Measurements from ENCODE around the gene DDIT3.
"Not testable (repeated sequence)": the region's sequence is repeated elsewhere in the genome, so short reads cannot be mapped to it uniquely, and the experiment has no call there.

DDIT3 gene

DNA sequence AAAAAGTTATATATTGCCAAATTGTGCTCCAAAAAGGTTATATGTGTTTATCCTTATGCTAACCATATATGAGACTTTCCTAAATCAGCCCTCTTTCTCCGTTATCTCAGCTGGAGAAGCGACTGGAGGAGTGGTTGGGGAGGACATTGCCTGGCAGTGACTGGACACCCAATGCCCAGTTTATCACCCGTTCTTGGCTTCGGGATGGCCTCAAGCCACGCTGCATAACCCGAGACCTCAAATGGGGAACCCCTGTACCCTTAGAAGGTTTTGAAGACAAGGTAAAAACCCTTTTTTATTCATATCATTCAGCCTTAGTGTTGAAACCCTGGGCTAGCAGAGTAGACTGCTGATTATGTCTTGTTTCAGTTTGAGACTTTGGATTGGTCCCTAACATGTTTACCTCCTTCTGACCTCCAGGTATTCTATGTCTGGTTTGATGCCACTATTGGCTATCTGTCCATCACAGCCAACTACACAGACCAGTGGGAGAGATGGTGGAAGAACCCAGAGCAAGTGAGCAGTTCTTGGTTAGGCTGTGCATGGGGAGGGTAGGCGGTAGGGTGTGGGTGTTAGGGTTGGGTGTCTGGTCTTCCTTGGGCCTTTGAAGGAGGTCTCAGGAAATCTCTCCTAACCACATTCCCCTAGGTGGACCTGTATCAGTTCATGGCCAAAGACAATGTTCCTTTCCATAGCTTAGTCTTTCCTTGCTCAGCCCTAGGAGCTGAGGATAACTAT, 8.6 kb downstream of the DDIT3 start:
- DNase-seq: no peak

- DNase-seq: no peak
Observed at GRCh38 chr12:57511161-57511560, 9.2 kb downstream of the DDIT3 start.

DNA sequence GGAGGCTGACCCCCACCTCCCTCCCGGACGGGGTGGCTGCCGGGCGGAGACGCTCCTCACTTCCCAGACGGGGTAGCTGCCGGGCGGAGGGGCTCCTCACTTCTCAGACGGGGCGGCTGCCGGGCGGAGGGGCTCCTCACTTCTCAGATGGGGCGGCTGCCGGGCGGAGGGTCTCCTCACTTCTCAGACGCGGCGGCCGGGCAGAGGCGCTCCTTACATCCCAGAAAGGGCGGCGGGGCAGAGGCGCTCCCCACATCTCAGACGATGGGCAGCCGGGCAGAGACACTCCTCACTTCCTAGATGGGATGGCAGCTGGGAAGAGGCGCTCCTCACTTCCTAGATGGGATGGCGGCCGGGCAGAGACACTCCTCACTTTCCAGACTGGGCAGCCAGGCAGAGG, 12.5 kb downstream of the DDIT3 start:
- not testable (repeated sequence) for DNase-seq

DNA sequence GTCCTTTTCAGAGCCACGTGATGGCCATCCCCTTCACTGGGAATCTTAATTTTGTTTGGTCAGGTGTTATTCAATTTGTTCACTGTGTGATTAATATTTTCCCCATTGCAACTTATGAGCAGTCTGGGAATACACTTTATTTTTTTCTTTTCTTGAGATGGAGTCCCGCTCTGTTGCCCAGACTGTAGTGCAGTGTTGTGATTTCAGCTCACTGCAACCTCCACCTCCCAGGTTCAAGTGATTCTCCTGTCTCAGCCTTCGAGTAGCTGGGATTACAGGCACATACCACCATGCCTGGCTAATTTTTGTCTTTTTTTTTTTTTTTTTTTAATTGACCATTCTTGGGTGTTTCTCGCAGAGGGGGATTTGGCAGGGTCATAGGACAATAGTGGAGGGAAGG, 13.8 kb downstream of the DDIT3 start:
- not testable (repeated sequence) for DNase-seq

DNA sequence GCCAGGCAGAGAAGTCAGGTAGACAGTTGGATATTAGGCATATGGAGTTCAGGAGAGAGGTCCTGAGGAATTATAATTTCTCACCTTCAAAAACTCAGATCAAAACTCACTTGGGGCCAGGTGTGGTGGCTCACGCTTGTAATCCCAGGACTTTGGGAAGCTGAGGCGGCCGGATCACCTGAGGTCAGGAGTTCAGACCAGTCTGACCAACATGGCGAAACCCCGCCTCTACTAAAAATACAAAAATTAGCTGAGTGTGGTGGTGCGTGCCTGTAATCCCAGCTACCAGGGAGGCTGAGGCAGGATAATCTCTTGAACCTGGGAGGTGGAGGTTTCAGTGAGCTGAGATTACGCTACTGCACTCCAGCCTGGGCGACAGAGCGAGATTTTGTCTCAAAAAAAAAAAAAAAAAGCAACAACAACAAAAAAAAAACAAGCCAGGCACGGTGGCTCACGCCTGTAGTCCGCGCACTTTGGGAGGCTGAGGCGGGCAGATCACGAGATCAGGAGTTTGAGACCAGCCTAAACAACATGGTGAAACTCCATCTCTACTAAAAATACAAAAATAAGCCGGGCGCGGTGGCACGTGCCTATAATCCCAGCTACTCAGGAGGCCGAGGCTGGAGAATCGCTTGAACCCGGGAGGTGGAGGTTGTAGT, 17.9 kb downstream of the DDIT3 start:
- not testable (repeated sequence) for DNase-seq

DNA sequence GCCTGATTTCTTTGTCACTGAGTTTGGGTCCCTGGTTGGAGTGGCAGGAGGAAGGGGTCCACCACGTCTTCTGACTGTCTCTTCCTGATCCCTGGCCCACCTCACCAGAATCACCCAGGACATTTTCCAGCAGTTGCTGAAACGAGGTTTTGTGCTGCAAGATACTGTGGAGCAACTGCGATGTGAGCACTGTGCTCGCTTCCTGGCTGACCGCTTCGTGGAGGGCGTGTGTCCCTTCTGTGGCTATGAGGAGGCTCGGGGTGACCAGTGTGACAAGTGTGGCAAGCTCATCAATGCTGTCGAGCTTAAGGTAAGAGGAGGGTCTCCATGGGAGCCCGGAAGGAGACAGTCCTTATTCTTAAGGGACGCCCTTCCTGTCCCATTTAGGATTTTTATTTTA, 20.1 kb downstream of the DDIT3 start:
- no peak for DNase-seq

DNA sequence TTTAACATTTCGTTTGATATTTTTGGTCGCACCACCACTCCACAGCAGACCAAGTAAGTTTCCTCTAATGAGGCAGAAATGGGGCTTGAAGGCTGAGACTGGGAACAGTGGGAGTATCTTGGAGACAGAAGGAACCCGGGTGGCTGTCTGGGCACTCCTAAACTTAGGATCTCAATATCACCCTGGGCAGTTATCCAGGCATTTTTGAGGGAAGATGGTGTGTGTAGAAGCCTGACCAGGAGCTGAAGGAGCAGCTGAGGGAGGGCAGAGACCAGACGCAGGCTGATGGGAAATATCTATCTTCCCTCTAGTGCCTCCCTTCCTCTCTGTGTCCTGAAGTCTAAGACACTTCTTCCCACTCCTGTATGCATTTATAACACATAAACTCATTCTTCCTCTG, 21.7 kb downstream of the DDIT3 start:
- no peak for DNase-seq

GRCh38 chr12:57498132-57498502, 22.2 kb downstream of the DDIT3 start:
- DNase-seq: no peak

- no peak for DNase-seq
Observed at GRCh38 chr12:57497223-57498131, 22.8 kb downstream of the DDIT3 start.

GRCh38 chr12:57496822-57497221, 23.5 kb downstream of the DDIT3 start:
- no peak for DNase-seq

DNA sequence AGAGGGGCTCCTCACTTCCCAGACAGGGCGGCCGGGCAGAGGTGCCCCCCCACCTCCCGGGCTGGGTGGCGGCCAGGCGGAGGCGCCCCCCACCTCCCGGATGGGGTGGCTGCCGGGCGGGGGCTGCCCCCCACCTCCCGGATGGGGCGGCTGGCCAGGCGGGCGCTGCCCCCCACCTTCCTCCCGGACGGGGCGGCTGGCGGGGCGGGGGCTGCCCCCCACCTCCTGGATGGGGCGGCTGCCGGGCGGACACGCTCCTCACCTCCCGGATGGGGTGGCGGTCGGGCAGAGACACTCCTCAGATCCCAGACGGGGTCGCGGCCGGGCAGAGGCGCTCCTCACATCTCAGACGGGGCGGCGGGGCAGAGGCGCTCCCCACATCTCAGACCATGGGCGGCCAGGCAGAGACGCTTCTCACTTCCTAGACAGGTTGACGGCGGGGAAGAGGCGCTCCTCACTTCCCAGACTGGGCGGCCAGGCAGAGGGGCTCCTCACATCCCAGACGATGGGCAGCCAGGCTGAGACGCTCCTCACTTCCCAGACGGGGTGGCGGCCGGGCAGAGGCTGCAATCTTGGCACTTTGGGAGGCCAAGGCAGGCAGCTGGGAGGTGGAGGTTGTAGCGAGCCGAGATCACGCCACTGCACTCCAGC, 25.1 kb downstream of the DDIT3 start:
- DNase-seq: not testable (repeated sequence)

GRCh38 chr12:57491393-57492280, 28.7 kb downstream of the DDIT3 start:
- peak in 1 of 2 experiments; percentile 10 for DNase-seq

DNA sequence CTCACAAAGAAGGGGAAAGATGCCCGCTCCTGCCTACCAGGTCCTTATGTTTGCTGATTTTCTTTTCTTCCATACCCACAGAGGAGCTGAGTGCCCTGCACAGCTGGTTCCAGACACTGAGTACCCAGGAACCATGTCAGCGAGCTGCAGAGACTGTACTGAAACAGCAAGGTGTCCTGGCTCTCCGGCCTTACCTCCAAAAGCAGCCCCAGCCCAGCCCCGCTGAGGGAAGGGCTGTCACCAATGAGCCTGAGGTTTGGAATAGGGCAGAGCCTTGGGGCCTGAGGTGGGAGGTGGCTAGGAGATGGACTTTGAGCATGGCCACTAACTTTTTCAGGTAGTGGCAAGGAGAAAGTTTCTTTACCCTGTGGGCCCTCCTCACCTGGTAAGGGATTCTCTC, 30.2 kb downstream of the DDIT3 start:
- DNase-seq: no peak

DNA sequence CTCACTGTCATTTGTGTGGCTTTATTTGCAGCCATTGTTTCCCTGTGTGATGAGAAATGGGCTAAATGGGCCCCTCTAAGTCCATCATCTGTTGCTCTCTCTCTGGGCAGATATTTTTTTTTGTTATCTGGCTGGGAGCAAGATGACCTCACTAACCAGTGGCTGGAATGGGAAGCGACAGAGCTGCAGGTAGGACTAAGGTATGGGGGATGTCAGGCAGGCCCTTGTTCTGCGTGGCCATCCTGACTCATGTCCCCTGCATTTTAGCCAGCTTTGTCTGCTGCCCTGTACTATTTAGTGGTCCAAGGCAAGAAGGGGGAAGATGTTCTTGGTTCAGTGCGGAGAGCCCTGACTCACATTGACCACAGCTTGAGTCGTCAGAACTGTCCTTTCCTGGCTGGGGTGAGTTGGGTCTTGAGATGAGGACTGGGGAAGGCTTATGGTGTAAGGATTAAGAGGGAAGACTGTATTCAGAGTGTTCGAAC, 31.1 kb downstream of the DDIT3 start:
- no peak for DNase-seq

DNA sequence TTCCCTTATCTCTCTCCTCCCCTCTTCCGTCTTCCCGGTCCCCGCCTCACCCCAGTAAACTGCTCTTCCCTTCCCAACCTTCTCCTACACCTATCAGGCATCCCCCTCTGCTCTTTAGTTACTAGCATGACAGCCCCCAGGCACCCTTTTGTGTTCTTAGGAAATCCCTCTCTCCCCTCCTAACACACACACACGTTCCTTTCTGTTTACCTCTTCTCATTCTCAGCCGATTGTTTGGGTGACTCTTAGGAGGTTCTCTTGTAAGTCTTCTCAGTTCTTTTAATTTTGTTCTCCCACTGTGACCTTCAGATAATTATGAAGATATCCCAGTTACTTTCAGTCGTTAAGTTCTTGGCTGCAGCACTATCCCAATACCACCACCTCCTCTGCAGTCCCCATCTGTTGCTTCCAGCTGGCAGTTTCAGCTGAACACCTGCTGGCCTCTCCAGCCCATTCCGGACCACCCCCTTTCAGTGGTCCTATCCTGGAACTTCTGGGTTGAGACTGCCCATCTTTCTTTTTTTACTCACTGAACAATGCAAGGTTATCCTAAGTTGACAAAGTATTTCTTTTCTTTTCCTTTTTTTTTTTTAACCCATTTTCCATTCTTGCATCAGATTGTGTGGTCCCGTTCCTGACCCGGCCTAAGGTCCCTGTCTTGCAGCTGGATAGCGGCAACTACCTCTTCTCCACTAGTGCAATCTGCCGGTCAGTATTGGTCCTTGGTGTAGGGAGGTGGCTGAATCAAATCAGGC, 31.7 kb downstream of the DDIT3 start:
- no peak for DNase-seq

DNA sequence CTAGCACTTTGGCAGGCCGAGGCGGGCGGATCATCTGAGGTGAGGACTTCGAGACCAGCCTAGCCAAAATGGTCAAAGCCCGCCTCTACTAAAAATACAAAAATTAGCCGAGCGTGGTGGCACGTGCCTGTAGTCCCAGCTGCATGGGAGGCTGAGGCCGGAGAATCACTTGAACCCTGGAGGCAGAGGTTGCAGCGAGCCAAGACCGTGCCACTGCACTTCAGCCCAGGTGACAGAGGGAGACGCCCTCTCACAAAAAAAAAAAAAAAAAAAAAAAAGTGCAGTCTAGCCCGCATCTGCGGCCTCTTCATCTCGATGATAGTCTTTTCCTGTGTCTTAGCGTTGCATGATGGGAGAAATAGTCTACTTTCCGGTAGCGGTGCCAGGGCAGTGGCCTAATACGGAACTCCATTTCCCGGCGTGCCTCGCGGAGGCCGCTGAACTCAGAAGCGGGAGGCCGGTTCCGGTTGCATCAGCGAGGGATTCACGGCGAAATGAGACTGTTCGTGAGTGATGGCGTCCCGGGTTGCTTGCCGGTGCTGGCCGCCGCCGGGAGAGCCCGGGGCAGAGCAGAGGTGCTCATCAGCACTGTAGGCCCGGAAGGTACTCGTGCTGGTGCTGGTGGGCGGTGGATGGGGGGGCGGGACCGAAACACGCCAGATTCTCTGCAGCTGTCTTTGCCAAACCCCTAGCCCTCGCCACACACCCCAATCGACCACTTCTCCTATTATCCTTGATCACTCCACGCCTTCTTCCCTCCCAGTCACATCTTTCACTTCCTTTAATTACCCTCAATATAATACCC, 32.5 kb downstream of the DDIT3 start, which contains the start of gene MARS1:
Gene MARS1 (plus strand): TSS at position 472 of the 805 bp plus-strand sequence. CDS start 23 bp downstream, at position 495.
- peak; percentile 95 to 98 for DNase-seq

DNA sequence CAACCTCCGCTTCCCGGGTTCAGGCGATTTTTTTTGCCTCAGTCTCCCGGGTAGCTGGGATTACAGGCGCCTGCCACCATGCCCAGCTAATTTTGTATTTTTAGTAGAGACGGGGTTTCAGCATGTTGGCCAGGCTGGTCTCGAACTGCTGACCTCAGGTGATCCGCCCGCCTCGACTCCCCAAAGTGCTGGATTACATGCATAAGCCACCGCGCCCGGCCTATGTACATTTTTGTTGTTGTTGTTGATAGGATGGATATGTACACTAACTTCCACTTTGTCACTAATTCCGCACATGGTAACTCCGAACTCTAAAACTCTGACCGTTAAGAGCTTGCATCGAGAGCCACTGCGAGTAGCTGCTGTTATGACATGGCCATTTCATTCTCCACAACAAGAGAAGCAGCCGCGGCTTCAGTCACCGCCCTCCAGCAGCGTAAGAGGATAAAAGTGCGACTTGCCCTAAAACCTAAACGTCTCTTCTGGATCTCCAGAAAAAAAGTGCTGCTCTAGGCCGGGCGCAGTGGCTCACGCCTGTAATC, 33.2 kb downstream of the DDIT3 start:
- no peak for DNase-seq

DNA sequence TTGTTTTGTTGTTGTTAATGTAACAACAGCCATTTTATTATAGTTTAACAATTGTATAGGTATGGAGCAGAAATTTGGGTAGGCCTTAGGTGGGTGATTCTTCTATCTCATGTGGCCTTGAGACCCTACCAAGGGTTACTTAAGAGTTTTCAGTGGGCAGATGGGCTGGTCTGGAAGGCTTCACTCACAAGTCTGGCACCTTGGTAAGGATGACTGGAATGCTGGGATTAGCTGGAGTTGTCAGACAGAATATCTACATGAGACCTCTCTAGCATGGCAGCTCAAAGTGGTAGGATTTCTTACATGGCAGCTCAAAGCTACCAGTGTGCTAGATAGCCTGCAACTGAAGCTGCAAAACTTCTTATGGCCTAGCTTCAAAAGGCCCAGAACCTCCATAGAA, 34.6 kb downstream of the DDIT3 start:
- no peak for DNase-seq

- no peak for DNase-seq
Observed at GRCh38 chr12:57483466-57483865, 36.8 kb downstream of the DDIT3 start.

GRCh38 chr12:57481671-57482070, 38.6 kb downstream of the DDIT3 start:
- DNase-seq: no peak

Measured in NCI-H2081 (cell line).